Glutamatergic neuron (in vitro differentiated cells): ENCODE results near the gene PLA2G6. TPM values are rescaled to one million over a fixed set of nuclear protein-coding genes. Genes with fewer than 3 reads are reported as not detected.
"Not testable (repeated sequence)": the region's sequence is repeated elsewhere in the genome, so short reads cannot be mapped to it uniquely, and the experiment has no call there.

Experiments used
- DNase-seq: peaks from one replicate; pipeline ENCODE4 v3.0.0; 2022
- H3K27ac Mint-ChIP-seq: one replicate; pipeline ENCODE4 v1.8.0; 2020; ENCODE audit warnings: mild to moderate bottlenecking, mixed read lengths, inconsistent platforms; ENCODE audit not compliant: unreplicated experiment
- H3K27me3 Mint-ChIP-seq: one replicate; pipeline ENCODE4 v1.8.0; 2020; ENCODE audit warnings: mild to moderate bottlenecking, moderate library complexity, mixed read lengths, inconsistent platforms; ENCODE audit not compliant: unreplicated experiment
- H3K36me3 Mint-ChIP-seq: one replicate; pipeline ENCODE4 v1.8.0; 2020; ENCODE audit warnings: mild to moderate bottlenecking, mixed read lengths, inconsistent platforms; ENCODE audit not compliant: unreplicated experiment
- H3K4me1 Mint-ChIP-seq: one replicate; pipeline ENCODE4 v1.8.0; 2020; ENCODE audit warnings: mild to moderate bottlenecking, low read depth, mixed read lengths, inconsistent platforms; ENCODE audit not compliant: unreplicated experiment
- H3K4me3 Mint-ChIP-seq: one replicate; pipeline ENCODE4 v1.8.0; 2020; ENCODE audit warnings: mild to moderate bottlenecking, mixed read lengths, inconsistent platforms; ENCODE audit not compliant: unreplicated experiment
- H3K9me3 Mint-ChIP-seq: one replicate; pipeline ENCODE4 v1.8.0; 2020; ENCODE audit warnings: mild to moderate bottlenecking, moderate library complexity, mixed read lengths, inconsistent platforms; ENCODE audit not compliant: unreplicated experiment
- CTCF ChIP-seq: fragments of 200-600 bp; sonication (generic); IDR thresholded peaks from one replicate; pipeline ENCODE4 v1.5.0; 2021; ENCODE audit not compliant: partially characterized antibody, unreplicated experiment
- total RNA-seq: library from RNA; stranded (reverse); fragmentation: NEBNext Ultra II Directional; extraction: Animal tissue kit (Norgen Biotek cat#: 25700); gene quantifications from one replicate; pipeline ENCODE4 v1.2.1, GENCODE V29; 2021; ENCODE audit not compliant: unreplicated experiment

The PLA2G6 gene
- total RNA-seq, 1 donor from 2014 or later = 42.2 TPM

GRCh38 chr22:38153821-38154562, 27.6 kb downstream of the PLA2G6 start:
- H3K4me3 Mint-ChIP-seq = no peak overlapping the region
- H3K4me1 Mint-ChIP-seq = no peaks in the 10 kb centered on the region
- TF ChIP-seq CTCF = no peak
- H3K36me3 Mint-ChIP-seq = peaks cover 5% of the 10 kb centered on the region
- DNase-seq = no peak
- H3K27me3 Mint-ChIP-seq = no peaks in the 10 kb centered on the region
- no peak overlapping the region for H3K27ac Mint-ChIP-seq
- peaks cover 3% of the 10 kb centered on the region for H3K9me3 Mint-ChIP-seq

DNA sequence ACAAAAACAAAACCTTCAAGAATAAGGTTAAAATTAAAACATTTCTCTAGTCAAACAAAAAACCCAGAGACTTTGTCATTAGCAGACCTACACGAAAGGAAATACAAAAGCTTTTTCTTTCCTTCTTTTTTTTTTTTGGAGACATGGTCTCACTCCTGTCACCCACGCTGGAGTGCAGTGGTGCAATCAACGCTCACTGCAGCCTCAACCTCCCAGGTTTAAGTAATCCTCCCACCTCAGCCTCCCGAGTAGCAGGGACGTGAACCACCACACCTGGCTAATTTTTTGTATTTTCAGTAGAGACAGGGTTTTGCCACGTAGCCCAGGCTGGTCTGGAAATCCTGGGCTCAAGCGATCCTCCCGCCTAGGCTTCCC, 30.5 kb downstream of the PLA2G6 start:
- H3K9me3 Mint-ChIP-seq = peaks cover 3% of the 10 kb centered on the region
- no peak for TF ChIP-seq CTCF
- H3K27ac Mint-ChIP-seq = no peak overlapping the region
- H3K27me3 Mint-ChIP-seq = no peaks in the 10 kb centered on the region
- no peaks in the 10 kb centered on the region for H3K4me1 Mint-ChIP-seq
- DNase-seq = no peak
- H3K4me3 Mint-ChIP-seq = no peak overlapping the region
- H3K36me3 Mint-ChIP-seq = peaks cover 5% of the 10 kb centered on the region

DNA sequence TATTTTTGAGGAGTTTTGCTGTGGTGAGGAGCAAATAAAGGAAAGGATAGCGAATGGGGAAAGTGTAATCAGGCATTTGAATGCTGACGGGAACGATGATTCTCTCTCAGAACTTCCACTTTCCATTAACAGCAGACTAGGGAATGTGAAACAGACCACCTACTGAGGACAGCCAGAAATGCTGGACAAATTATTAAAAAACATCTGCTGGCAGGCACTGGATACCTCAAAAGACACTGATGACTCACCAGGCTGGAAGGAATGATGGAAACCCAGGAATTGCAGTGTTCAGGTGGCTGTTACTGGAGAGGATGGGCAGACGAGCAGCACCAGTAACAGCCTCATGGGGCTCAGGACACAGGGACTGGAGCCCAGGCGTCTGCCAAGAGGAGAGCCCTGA, 33.4 kb downstream of the PLA2G6 start:
- H3K4me3 Mint-ChIP-seq = no peak overlapping the region
- no peaks in the 10 kb centered on the region for H3K36me3 Mint-ChIP-seq
- no peaks in the 10 kb centered on the region for H3K4me1 Mint-ChIP-seq
- no peak for DNase-seq
- H3K27ac Mint-ChIP-seq = no peak overlapping the region
- peaks cover 2% of the 10 kb centered on the region for H3K9me3 Mint-ChIP-seq
- peaks cover 3% of the 10 kb centered on the region for H3K27me3 Mint-ChIP-seq
- TF ChIP-seq CTCF = no peak

DNA sequence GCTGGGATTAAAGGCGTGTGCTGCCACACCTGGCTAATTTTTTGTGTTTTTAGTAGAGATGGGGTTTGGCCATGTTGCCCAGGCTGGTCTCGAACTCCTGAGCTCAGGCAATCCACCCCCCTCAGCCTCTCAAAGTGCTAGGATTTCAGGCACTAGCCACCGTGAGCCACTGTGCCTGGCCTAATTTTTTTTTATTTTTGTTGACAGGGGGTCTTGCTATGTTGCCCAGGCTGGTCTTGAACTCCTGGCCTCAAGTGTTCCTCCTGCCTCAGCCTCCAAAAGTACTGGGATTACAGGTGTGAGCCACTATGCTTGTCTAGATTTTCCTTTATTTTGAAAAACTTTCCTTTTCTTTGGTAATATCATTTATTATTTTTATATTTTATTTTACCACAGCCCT, 35.5 kb downstream of the PLA2G6 start:
- DNase-seq, H3K9me3 Mint-ChIP-seq, H3K27ac Mint-ChIP-seq, H3K27me3 Mint-ChIP-seq, H3K4me3 Mint-ChIP-seq, H3K36me3 Mint-ChIP-seq, H3K4me1 Mint-ChIP-seq: not testable (repeated sequence)

GRCh38 chr22:38144025-38144405, 37.6 kb downstream of the PLA2G6 start:
- Mint-ChIP-seq H3K4me1 (no peaks in the 10 kb centered on the region), H3K27me3 (peaks cover 6% of the 10 kb centered on the region), H3K36me3 (no peaks in the 10 kb centered on the region), H3K9me3 (no peaks in the 10 kb centered on the region), H3K27ac (no peak overlapping the region), H3K4me3 (no peak overlapping the region)
- no peak for DNase-seq
- no peak for TF ChIP-seq CTCF
